ENCODE measurements around the gene SOBP.

DNA sequence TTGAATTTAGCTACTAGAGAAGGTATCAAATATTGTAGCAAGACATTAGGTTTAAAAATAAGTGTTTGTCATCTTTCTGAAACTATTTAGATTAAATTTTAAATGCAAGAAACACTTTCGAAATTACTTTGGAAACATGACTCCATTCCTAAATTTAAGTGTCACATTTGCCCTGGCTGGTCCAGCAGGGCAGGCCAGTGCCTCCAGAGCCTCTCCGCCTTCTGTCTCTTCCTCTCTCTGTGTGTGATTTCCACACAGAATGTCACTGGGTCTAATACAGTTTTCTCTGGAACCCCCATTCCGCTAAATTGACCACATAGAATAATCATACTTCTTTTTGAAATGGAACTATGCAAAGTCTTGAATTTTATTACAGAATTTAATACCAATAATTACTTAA, 111.5 kb downstream of the SOBP start:
- TF ChIP-seq, protein P1, sequence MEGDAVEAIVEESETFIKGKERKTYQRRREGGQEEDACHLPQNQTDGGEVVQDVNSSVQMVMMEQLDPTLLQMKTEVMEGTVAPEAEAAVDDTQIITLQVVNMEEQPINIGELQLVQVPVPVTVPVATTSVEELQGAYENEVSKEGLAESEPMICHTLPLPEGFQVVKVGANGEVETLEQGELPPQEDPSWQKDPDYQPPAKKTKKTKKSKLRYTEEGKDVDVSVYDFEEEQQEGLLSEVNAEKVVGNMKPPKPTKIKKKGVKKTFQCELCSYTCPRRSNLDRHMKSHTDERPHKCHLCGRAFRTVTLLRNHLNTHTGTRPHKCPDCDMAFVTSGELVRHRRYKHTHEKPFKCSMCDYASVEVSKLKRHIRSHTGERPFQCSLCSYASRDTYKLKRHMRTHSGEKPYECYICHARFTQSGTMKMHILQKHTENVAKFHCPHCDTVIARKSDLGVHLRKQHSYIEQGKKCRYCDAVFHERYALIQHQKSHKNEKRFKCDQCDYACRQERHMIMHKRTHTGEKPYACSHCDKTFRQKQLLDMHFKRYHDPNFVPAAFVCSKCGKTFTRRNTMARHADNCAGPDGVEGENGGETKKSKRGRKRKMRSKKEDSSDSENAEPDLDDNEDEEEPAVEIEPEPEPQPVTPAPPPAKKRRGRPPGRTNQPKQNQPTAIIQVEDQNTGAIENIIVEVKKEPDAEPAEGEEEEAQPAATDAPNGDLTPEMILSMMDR (IDR thresholded peaks at IDR 0.05): no peak
- no peak for TF ChIP-seq POLR2A (IDR thresholded peaks at IDR 0.05)
- TF ChIP-seq EP300 (IDR thresholded peaks at IDR 0.05): no peak
